ENCODE data around the gene SMYD3.

Gene SMYD3

DNA sequence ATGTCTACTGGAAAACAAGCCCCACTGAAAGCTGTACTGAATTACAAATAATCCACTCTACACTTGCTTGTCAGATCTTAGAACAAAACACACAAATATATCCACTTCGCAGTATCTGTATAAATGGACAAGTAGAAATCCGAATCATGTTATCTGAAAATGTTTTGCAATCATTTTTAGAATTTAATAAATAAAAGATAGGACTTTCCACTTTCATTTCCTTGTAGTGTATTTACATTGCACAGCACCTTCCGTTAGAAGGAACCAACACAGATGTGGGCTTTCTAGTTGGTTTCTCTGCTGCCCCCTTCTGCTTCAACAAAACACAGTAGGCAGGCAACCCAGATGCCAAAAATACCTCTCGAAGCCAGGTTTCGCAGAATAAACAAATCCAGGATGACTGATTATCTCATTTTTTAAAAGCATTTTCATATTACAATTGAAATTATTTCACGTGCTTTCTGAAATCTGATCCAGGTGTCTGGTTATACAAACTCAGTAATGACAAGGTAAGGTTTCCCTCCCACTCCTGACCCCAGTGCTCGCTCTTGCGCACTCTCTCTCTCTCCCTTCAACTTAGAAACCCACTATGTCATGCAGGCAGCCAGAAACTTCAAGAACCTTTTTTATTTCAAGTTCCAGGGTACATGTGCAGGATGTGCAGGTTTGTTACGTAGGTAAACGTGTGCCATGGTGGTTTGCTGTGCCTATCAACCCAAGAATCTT, 389.9 kb downstream of the SMYD3 start:
- in situ Hi-C loops (cut with MboI; ENCODE audit: low sequenced_read_pairs), result no loop called here

GRCh38 chr1:246114369-246114768, 392.7 kb downstream of the SMYD3 start:
- in situ Hi-C loops (cut with MboI; ENCODE audit: low sequenced_read_pairs), result no loop called here

GRCh38 chr1:246113555-246114095, 393.5 kb downstream of the SMYD3 start:
- in situ Hi-C loops (cut with MboI; ENCODE audit: low sequenced_read_pairs), result no loop called here

DNA sequence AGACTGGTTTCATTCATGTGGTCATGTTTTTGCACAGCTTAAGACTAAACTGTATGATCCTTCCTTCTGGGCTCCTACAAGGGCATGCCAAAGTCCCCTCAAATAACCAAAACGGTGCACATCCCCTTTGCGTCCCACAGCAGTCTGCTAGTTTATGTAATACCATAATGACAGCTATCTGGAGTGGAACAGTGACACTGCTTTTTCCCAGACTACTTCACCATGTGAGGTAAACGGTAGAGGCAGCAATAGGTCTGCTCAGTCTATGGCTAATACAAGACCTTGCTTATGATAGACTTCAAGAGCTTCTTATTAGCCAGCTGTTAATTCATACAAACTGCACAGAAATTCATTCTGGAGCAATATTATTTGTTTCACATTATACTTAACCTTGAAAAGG, 395.5 kb downstream of the SMYD3 start:
- in situ Hi-C loops (cut with MboI; ENCODE audit: low sequenced_read_pairs), result no loop called here

GRCh38 chr1:246110343-246111219, 396.5 kb downstream of the SMYD3 start:
- in situ Hi-C loops (cut with MboI; ENCODE audit: low sequenced_read_pairs), result no loop called here

GRCh38 chr1:246108278-246108925, 398.7 kb downstream of the SMYD3 start:
- in situ Hi-C loops (cut with MboI; ENCODE audit: low sequenced_read_pairs), result no loop called here

DNA sequence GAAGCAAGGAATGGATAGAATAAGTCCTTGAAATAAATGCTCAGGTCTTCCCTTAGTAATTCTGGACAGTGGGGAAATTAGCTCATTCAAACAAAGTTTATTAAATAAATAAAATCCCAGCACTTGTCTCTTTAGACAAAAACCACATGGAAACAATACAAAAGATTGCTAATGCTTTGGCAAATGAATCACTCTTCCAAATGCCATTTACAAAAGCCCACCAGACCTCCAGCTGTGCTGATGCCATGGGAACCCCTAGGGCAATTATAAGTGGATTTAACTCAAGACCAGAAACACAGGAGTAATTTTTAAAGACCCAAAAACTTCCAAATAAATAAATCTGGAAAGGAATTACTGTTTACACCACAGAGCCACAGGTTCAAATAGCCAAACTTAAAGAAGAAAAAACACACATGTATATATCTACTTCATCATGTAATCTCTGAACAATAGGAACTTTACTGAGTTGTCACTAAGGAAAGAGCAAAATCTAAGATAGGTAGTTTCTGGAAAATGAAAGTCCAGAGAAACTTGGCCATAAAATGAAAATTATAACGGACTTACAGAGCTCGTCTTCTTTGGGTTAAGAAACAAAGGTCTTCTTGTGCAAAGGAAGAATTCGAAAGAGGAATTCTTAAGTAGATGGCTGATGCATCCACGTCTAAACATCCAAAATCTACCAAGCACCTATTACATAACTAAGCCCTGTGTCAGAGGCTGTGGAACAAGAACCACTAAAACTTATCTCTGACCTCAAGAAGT, 399.4 kb downstream of the SMYD3 start:
- in situ Hi-C loops (cut with MboI; ENCODE audit: low sequenced_read_pairs), result no loop called here

- in situ Hi-C loops (cut with MboI; ENCODE audit: low sequenced_read_pairs), result no loop called here
Observed at GRCh38 chr1:246106342-246106763, 400.7 kb downstream of the SMYD3 start.

- in situ Hi-C loops (cut with MboI; ENCODE audit: low sequenced_read_pairs), result no loop called here
Observed at GRCh38 chr1:246104927-246105326, 402.2 kb downstream of the SMYD3 start.

DNA sequence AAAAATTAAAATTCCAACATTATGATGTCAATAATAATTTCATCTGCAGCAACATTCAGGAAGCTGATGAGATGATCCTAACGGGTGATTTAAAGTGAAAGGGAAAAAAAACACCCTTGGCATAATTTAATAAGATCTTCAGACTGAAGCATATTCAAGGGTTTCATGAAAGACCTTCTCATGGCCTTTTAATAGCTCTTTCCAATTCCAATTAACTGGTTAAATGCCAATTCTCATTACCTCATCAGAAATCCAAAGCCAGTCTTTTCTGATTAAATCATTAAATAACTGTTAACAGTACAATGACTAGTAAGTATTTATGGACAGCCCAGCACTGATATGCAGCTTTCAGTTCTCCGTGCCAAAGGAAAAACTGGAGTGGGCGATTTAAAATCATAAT, 407.5 kb downstream of the SMYD3 start:
- in situ Hi-C loops (cut with MboI; ENCODE audit: low sequenced_read_pairs), result no loop called here

- in situ Hi-C loops (cut with MboI; ENCODE audit: low sequenced_read_pairs), result no loop called here
Observed at GRCh38 chr1:246096356-246096755, 410.7 kb downstream of the SMYD3 start.

- in situ Hi-C loops (cut with MboI; ENCODE audit: low sequenced_read_pairs), result no loop called here
Observed at GRCh38 chr1:246095443-246095842, 411.6 kb downstream of the SMYD3 start.

GRCh38 chr1:246093230-246093629, 413.8 kb downstream of the SMYD3 start:
- in situ Hi-C loops (cut with MboI; ENCODE audit: low sequenced_read_pairs), result no loop called here

GRCh38 chr1:246092136-246092535, 414.9 kb downstream of the SMYD3 start:
- in situ Hi-C loops (cut with MboI; ENCODE audit: low sequenced_read_pairs), result no loop called here

DNA sequence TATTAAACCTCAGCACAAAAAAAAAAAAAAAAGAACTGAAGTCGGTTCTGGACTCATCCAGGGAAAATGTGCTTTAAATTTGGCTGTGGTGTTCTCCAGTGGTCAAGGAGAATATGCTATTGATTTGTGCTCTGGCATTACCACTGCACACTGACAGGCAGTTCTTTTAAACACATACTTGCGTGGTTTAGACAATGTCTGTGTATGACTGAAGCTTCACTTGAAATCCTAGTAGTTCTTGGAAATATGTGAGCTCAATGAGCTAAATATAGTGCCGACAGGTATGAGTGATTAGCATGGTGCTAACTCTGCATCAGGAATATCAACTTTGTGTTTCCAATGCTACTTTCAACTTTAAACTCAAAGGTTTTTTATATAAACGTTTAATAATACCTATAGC, 415.6 kb downstream of the SMYD3 start:
- in situ Hi-C loops (cut with MboI; ENCODE audit: low sequenced_read_pairs), result no loop called here

DNA sequence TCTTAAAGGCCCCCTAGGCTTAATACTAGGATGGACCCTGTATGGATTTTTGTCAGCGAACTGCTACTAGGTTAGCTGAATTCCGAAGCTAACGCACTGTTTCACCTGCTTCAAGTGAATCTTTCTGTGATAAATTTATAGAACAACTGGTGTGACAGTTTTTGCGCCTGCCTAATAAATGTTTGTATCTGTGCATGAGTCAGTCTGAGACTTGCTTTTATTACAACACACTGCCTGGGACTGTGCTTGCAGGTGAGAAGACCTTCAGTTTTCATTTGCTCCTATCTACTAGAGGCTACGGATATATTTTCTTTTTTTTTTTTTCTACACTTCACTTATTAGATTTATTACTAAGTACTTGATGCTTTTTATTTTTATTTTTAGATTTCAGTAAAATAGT, 420.9 kb downstream of the SMYD3 start:
- in situ Hi-C loops (cut with MboI; ENCODE audit: low sequenced_read_pairs), result no loop called here

DNA sequence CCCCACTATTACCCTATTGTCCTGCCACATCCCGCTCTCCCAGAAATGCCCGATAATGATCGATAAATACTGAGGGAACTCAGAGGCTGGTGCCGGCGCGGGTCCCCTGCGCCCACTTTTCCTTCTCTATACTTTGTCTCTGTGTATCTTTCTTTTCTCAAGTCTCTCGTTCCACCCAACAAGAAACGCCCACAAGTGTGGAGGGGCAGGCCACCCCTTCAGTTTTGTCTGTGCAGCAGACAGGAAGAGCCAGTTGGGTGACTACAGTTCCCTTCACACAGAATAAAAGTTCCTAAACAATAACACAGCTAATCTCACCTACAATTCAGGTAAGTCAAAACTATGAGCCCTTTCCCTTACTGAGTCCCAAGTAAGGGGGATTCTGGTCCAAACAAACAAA, 423.7 kb downstream of the SMYD3 start:
- in situ Hi-C loops (cut with MboI; ENCODE audit: low sequenced_read_pairs), result no loop called here

- in situ Hi-C loops (cut with MboI; ENCODE audit: low sequenced_read_pairs), result no loop called here
Observed at GRCh38 chr1:246081856-246082668, 425.0 kb downstream of the SMYD3 start.

DNA sequence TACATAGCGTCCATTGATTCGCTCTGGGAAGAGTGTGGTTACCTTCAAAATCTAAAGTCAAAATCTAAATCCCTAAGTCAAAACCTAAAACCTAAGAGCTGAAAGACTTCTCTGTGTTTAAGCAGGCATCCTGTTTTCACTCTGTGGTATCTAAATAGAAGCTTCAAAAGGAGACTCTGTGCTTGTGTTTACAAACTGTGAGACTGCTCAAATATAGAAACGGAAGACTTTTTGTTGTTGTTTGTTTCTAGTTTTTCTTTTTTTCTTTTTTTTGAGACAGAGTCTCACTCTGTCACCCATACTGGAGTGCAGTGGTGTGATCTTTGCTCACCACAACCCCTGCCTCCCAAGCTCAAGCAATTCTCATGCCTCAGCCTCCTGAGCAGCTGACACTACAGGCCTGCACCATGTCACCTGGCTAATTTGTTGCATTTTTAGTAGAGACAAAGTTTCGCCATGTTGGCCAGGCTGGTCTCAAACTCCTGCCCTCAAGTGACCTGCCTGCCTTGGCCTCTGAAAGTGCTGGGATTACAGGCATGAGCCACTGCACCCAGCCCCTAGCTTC, 425.9 kb downstream of the SMYD3 start:
- in situ Hi-C loops (cut with MboI; ENCODE audit: low sequenced_read_pairs), result no loop called here

GRCh38 chr1:246080031-246080430, 427.0 kb downstream of the SMYD3 start:
- in situ Hi-C loops (cut with MboI; ENCODE audit: low sequenced_read_pairs), result no loop called here

All from hTERT RPE-1 (cell line).